Neural progenitor cell (in vitro differentiated cells): Measurements from ENCODE around the gene MAML3.

ENCODE experiments used
- EZH2 ChIP-seq: fragments of 200-600 bp; sonication (generic); IDR thresholded peaks from 2 replicates; pipeline ENCODE4 v1.6.1; 2017; ENCODE audit warnings: antibody characterized with exemption, mild to moderate bottlenecking, moderate library complexity
- EZH2phosphoT487 ChIP-seq: fragments of 200-600 bp; sonication (generic); IDR thresholded peaks from 2 replicates; pipeline ENCODE4 v1.6.1; 2017; ENCODE audit warnings: antibody characterized with exemption
- TF ChIP-seq, protein P1 (sequence below): fragments of 200-600 bp; sonication (generic); IDR thresholded peaks from 2 replicates; pipeline ENCODE4 v1.5.1; 2017; ENCODE audit warnings: antibody characterized with exemption, mild to moderate bottlenecking

DNA sequence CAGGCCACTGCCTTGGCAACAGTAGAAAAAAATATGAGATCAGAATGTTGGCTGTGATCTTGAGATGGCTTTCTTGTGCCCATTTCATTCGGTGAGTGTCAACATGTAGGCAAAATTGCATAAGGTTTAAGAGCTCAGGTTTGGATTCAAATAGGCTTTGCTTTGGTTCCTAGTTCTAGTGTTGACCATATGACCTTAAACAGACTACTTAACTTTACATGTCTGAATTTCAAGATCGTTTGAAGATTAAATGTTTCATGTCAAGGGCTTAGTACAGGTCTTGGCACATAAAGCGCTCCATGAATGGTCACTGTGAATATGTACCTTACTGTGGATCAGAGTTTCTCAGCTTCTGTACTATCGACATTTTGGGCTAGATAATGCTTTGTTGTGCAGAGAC, 284.2 kb downstream of the MAML3 start:
- TF ChIP-seq, protein P1, sequence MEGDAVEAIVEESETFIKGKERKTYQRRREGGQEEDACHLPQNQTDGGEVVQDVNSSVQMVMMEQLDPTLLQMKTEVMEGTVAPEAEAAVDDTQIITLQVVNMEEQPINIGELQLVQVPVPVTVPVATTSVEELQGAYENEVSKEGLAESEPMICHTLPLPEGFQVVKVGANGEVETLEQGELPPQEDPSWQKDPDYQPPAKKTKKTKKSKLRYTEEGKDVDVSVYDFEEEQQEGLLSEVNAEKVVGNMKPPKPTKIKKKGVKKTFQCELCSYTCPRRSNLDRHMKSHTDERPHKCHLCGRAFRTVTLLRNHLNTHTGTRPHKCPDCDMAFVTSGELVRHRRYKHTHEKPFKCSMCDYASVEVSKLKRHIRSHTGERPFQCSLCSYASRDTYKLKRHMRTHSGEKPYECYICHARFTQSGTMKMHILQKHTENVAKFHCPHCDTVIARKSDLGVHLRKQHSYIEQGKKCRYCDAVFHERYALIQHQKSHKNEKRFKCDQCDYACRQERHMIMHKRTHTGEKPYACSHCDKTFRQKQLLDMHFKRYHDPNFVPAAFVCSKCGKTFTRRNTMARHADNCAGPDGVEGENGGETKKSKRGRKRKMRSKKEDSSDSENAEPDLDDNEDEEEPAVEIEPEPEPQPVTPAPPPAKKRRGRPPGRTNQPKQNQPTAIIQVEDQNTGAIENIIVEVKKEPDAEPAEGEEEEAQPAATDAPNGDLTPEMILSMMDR: no peak
- no peak for TF ChIP-seq EZH2
- no peak for TF ChIP-seq EZH2phosphoT487
